KMS-11 (cell line): ENCODE results near the gene JARID2.
"Not testable (repeated sequence)": the region's sequence is repeated elsewhere in the genome, so short reads cannot be mapped to it uniquely, and the experiment has no call there.

Source experiments
- H2AFZ ChIP-seq: fragments of 200-600 bp; sonication (generic); 2 replicates; pipeline ENCODE4 v1.6.1; 2016; ENCODE audit warnings: antibody characterized with exemption, mixed run types, low read depth
- H3K27ac ChIP-seq: fragments of 200-600 bp; sonication (generic); 2 replicates; pipeline ENCODE4 v1.6.1; 2016; ENCODE audit warnings: mild to moderate bottlenecking, mixed run types
- H3K27me3 ChIP-seq: fragments of 200-600 bp; sonication (generic); 2 replicates; pipeline ENCODE4 v1.6.1; 2017; ENCODE audit warnings: mild to moderate bottlenecking, low read depth, mixed run types, moderate library complexity; ENCODE audit not compliant: insufficient read depth
- H3K36me3 ChIP-seq: fragments of 200-600 bp; sonication (generic); 2 replicates; pipeline ENCODE4 v1.6.1; 2017; ENCODE audit warnings: mild to moderate bottlenecking, mixed run types; ENCODE audit not compliant: insufficient read depth
- H3K4me1 ChIP-seq: fragments of 200-600 bp; sonication (generic); 2 replicates; pipeline ENCODE4 v1.6.1; 2016; ENCODE audit warnings: mild to moderate bottlenecking, low read depth, mixed run types; ENCODE audit not compliant: poor library complexity, severe bottlenecking
- H3K4me2 ChIP-seq: fragments of 200-600 bp; sonication (generic); 2 replicates; pipeline ENCODE4 v1.7.0; 2016; ENCODE audit warnings: mild to moderate bottlenecking, mixed run types
- H3K4me3 ChIP-seq: fragments of 200-600 bp; sonication (generic); IDR thresholded peaks from 2 replicates; pipeline ENCODE4 v1.6.1; 2017; ENCODE audit warnings: low read depth, low read length, mixed read lengths; ENCODE audit not compliant: insufficient read depth
- H3K79me2 ChIP-seq: fragments of 200-600 bp; sonication (generic); 2 replicates; pipeline ENCODE4 v1.6.1; 2016; ENCODE audit warnings: low read depth, mixed run types; ENCODE audit not compliant: insufficient read depth
- H3K9ac ChIP-seq: fragments of 200-600 bp; sonication (generic); 2 replicates; pipeline ENCODE4 v1.6.1; 2016; ENCODE audit warnings: mild to moderate bottlenecking, mixed run types
- H4K20me1 ChIP-seq: fragments of 200-600 bp; sonication (generic); 2 replicates; pipeline ENCODE4 v1.6.1; 2016; ENCODE audit warnings: mild to moderate bottlenecking, mixed run types; ENCODE audit not compliant: insufficient read depth
- TF ChIP-seq, protein P1 (sequence below): fragments of 200-600 bp; sonication (generic); conservative IDR thresholded peaks from 2 replicates; pipeline ENCODE4 v1.6.1; 2017; ENCODE audit warnings: low read depth, mild to moderate bottlenecking, antibody characterized with exemption, low read length, moderate library complexity, mixed read lengths

JARID2 gene

DNA sequence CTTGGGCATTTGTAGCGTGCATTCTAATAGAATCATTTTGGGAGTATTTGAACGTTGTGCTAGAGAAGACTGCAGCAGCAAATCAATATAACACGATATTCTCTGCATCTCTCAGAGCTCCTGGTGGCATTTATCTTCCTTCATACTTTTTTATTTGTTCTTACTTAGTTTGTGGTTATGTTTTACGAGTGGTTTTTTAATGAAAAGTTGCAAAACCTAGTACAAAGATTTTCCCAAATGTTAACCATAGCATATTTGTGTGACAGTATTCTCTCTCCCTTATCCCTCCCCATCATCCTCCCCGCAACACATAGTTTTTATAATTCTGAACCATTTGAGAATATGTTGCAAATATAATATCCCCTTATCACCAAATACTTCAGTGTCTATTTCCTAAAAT is 50.4 kb downstream of the JARID2 start:
- TF ChIP-seq, protein P1, sequence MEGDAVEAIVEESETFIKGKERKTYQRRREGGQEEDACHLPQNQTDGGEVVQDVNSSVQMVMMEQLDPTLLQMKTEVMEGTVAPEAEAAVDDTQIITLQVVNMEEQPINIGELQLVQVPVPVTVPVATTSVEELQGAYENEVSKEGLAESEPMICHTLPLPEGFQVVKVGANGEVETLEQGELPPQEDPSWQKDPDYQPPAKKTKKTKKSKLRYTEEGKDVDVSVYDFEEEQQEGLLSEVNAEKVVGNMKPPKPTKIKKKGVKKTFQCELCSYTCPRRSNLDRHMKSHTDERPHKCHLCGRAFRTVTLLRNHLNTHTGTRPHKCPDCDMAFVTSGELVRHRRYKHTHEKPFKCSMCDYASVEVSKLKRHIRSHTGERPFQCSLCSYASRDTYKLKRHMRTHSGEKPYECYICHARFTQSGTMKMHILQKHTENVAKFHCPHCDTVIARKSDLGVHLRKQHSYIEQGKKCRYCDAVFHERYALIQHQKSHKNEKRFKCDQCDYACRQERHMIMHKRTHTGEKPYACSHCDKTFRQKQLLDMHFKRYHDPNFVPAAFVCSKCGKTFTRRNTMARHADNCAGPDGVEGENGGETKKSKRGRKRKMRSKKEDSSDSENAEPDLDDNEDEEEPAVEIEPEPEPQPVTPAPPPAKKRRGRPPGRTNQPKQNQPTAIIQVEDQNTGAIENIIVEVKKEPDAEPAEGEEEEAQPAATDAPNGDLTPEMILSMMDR, result no peak
- no peak overlapping the region for H3K4me3 ChIP-seq
- H4K20me1 ChIP-seq, result no peaks in the 10 kb centered on the region; the same call in 1 of the 2 replicates
- no peaks in the 10 kb centered on the region for H3K27me3 ChIP-seq
- no peak overlapping the region; the same call in 1 of the 2 replicates for H3K4me2 ChIP-seq
- H3K36me3 ChIP-seq, result no peaks in the 10 kb centered on the region
- H3K4me1 ChIP-seq, result peaks cover 10% of the 10 kb centered on the region
- H3K79me2 ChIP-seq, result peaks cover 47% of the 10 kb centered on the region
- no peak overlapping the region for H3K27ac ChIP-seq
- no peak overlapping the region for H2AFZ ChIP-seq
- H3K9ac ChIP-seq, result no peak overlapping the region

- TF ChIP-seq, protein P1, result no peak
- H3K27me3 ChIP-seq, result no peaks in the 10 kb centered on the region
- H4K20me1 ChIP-seq, result no peaks in the 10 kb centered on the region; the same call in 1 of the 2 replicates
- peaks cover 47% of the 10 kb centered on the region for H3K79me2 ChIP-seq
- H3K4me2 ChIP-seq, result no peak overlapping the region; the same call in 1 of the 2 replicates
- peaks cover 10% of the 10 kb centered on the region for H3K4me1 ChIP-seq
- no peak overlapping the region for H2AFZ ChIP-seq
- H3K27ac ChIP-seq, result no peak overlapping the region
- no peaks in the 10 kb centered on the region for H3K36me3 ChIP-seq
- H3K4me3 ChIP-seq, result no peak overlapping the region
- H3K9ac ChIP-seq, result no peak overlapping the region
Observed at GRCh38 chr6:15296735-15297134, 50.9 kb downstream of the JARID2 start.

DNA sequence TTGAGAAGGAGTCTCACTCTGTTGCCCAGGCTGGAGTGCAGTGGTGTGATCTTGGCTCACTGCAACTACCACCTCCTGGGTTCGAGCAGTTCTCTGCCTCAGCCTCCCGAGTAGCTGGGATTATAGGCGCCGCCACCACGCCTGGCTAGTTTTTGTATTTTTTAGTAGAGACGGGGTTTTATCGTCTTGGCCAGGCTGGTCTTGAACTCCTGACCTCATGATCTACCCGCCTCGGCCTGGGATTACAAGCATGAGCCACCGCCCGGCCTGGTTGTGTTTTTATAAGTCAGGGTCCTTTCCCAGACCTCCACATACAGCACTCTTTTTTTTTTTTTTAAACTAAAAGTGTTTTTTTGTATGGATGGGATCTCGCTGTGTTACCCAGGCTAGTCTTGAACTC is 51.3 kb downstream of the JARID2 start:
- H3K4me1 ChIP-seq, result peaks cover 11% of the 10 kb centered on the region
- not testable (repeated sequence) for H3K4me3 ChIP-seq

DNA sequence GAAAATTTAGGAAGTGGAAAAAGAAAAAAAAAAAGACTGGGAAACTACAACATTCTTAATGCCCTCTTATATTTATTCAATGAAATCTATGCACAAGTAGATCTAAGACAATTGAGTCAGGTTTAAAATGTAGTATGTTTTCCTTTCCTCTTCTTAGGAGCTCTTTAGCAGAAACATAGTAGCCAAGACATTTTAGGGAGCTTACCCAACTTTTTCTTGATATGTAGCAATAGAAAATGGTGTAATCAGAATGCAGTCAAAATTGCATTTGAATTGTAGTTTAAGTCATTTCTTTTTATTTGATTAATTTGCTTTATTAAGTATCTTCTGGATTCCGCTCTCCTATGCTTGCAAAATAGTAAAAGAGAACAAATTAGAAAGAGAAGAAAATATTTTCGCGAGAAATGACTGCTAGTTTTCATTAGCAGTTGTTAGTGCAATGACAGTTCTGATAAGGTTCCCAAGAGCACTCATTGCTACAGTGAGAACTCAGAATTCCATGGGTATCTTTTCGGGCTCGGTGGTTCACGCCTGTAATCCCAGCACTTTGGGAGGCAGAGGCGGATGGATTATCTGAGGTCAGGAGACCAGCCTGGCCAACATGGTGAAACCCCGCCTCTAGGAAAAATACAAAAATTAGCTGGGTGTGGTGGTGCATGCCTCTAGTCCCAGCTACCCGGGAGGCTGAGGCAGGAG is 52.2 kb downstream of the JARID2 start:
- Histone ChIP-seq H3K4me2 (no peak overlapping the region), H2AFZ (no peak overlapping the region), H3K27ac (no peak overlapping the region), H3K4me1 (peaks cover 14% of the 10 kb centered on the region), H4K20me1 (no peaks in the 10 kb centered on the region; the same call in 1 of the 2 replicates), H3K36me3 (no peaks in the 10 kb centered on the region), H3K79me2 (peaks cover 51% of the 10 kb centered on the region), H3K27me3 (no peaks in the 10 kb centered on the region), H3K4me3 (no peak overlapping the region), H3K9ac (no peak overlapping the region)
- TF ChIP-seq, protein P1, result no peak

More for the DNA sequence above, 51.3 kb downstream of the JARID2 start:
- not testable (repeated sequence) for H3K36me3 ChIP-seq, H3K9ac ChIP-seq, H2AFZ ChIP-seq, H3K27ac ChIP-seq, H4K20me1 ChIP-seq, H3K27me3 ChIP-seq, H3K4me2 ChIP-seq
- peaks cover 49% of the 10 kb centered on the region for H3K79me2 ChIP-seq
